AG09309 (cell line): Measurements from ENCODE around the gene CACNA1H.

Experiments used
- DNase-seq: peaks from one replicate; pipeline ENCODE4 v3.0.0-alpha.2; 2010; ENCODE audit warnings: low read depth
- H3K4me3 ChIP-seq: 2 replicates; pipeline ENCODE4 v1.5.1; 2011; ENCODE audit warnings: mild to moderate bottlenecking, low read depth, low read length, moderate library complexity; ENCODE audit not compliant: control insufficient read depth
- CTCF ChIP-seq: IDR thresholded peaks from 2 replicates; pipeline ENCODE4 v1.5.1; 2011; ENCODE audit warnings: mild to moderate bottlenecking, low read depth, low read length, inconsistent platforms; ENCODE audit not compliant: insufficient read depth, control insufficient read depth; ENCODE audit errors: missing control alignments

The CACNA1H gene

GRCh38 chr16:1216296-1216619, 63.4 kb downstream of the CACNA1H start:
- DNase-seq = no peak
- TF ChIP-seq CTCF = no peak
- no peak overlapping the region for H3K4me3 ChIP-seq

DNA sequence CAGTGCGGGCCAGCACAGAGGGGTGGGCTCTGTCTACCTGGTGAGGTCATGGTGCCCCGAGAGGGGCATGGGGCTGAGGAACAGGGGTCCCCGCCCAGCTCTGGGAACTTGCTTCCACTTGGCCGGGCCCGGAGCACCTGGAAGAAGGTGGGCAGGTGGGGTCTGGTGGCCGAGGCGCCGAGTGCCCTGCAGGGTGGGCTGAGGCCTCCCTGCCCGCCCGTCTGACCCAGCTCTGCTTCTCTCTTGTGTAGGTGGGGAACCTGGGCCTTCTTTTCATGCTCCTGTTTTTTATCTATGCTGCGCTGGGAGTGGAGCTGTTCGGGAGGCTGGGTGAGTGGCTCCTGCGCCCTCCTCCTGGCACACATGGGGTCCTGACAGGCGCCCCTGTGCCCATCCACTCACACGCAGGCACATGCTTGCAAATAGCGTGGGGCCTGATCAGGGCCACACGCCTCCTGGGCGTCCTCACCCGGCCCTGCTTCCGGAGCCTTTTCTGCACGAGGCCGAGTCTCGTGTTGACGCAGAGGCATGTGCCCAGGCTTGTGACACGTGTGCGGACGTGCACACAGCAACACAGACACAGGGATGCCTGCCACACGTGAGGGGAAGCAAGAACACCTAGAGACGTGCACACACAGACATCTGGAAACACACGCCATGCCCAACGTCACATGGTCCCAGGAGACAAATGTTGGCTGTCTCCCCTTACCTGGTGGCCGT, 63.9 kb downstream of the CACNA1H start:
- no peak for TF ChIP-seq CTCF
- DNase-seq = no peak
- no peak overlapping the region for H3K4me3 ChIP-seq

GRCh38 chr16:1217526-1217925, 64.6 kb downstream of the CACNA1H start:
- DNase-seq = no peak
- no peak for TF ChIP-seq CTCF
- H3K4me3 ChIP-seq = no peak overlapping the region

DNA sequence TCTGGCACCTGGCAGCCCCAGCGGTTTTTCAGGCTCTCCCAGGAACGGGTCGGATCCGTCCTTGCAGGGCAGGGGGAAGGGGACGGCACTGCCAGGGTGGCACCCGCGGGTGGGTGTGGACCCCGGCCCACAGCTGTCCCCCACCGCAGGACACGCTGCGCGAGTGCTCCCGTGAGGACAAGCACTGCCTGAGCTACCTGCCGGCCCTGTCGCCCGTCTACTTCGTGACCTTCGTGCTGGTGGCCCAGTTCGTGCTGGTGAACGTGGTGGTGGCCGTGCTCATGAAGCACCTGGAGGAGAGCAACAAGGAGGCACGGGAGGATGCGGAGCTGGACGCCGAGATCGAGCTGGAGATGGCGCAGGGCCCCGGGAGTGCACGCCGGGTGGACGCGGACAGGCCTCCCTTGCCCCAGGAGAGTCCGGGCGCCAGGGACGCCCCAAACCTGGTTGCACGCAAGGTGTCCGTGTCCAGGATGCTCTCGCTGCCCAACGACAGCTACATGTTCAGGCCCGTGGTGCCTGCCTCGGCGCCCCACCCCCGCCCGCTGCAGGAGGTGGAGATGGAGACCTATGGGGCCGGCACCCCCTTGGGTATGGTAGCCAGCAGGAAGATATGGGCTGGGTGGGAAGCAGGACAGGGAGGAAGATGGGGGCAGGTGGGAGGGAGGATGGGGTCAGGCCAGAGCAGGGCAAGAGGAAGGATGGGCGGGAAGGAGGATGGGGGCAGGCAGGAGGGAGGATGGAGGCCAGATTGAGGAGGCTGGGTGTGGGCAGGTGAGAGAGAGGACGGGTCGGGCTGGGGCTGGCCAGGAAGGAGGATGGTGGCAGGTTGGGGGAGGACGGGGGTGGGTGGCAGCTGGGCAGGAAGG, 65.4 kb downstream of the CACNA1H start:
- DNase-seq = no peak
- no peak overlapping the region for H3K4me3 ChIP-seq
- TF ChIP-seq CTCF = no peak

GRCh38 chr16:1218930-1219611, 66.2 kb downstream of the CACNA1H start:
- no peak for DNase-seq
- no peak for TF ChIP-seq CTCF
- H3K4me3 ChIP-seq = no peak overlapping the region

DNA sequence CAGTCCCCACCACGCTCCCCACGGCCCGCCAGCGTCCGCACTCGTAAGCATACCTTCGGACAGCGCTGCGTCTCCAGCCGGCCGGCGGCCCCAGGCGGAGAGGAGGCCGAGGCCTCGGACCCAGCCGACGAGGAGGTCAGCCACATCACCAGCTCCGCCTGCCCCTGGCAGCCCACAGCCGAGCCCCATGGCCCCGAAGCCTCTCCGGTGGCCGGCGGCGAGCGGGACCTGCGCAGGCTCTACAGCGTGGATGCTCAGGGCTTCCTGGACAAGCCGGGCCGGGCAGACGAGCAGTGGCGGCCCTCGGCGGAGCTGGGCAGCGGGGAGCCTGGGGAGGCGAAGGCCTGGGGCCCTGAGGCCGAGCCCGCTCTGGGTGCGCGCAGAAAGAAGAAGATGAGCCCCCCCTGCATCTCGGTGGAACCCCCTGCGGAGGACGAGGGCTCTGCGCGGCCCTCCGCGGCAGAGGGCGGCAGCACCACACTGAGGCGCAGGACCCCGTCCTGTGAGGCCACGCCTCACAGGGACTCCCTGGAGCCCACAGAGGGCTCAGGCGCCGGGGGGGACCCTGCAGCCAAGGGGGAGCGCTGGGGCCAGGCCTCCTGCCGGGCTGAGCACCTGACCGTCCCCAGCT, 67.3 kb downstream of the CACNA1H start:
- no peak for DNase-seq
- no peak for TF ChIP-seq CTCF
- H3K4me3 ChIP-seq = no peak overlapping the region
